Nephron (organoid): ENCODE measurements around the gene HDC.

ENCODE experiments used
- H3K27ac Mint-ChIP-seq, 3 experiments: 2 replicates each; pipeline ENCODE4 v1.8.0; 2020; ENCODE audit warnings: mixed read lengths in 3 of 3, mild to moderate bottlenecking in 2 of 3, moderate library complexity in 1 of 3
- H3K27me3 Mint-ChIP-seq: 2 replicates; pipeline ENCODE4 v1.8.0; 2021; ENCODE audit warnings: low read depth, mild to moderate bottlenecking, moderate library complexity, mixed read lengths
- H3K36me3 Mint-ChIP-seq: 2 replicates; pipeline ENCODE4 v1.8.0; 2020; ENCODE audit warnings: low read depth, mixed read lengths
- H3K4me1 Mint-ChIP-seq: 2 replicates; pipeline ENCODE4 v1.8.0; 2020; ENCODE audit warnings: mixed read lengths
- H3K4me3 Mint-ChIP-seq, 3 experiments: 2 replicates each; pipeline ENCODE4 v1.8.0; 2020; ENCODE audit warnings: mild to moderate bottlenecking in 3 of 3, mixed read lengths in 3 of 3, moderate library complexity in 2 of 3
- H3K9me3 Mint-ChIP-seq: 2 replicates; pipeline ENCODE4 v1.8.0; 2020; ENCODE audit warnings: mixed read lengths
- CTCF ChIP-seq, 3 experiments: fragments of 200-600 bp; sonication (generic); IDR thresholded peaks; one replicate each; pipeline ENCODE4 v1.5.0; 2021; ENCODE audit warnings: antibody characterized with exemption in 3 of 3; ENCODE audit not compliant: unreplicated experiment in 3 of 3

Gene HDC

DNA sequence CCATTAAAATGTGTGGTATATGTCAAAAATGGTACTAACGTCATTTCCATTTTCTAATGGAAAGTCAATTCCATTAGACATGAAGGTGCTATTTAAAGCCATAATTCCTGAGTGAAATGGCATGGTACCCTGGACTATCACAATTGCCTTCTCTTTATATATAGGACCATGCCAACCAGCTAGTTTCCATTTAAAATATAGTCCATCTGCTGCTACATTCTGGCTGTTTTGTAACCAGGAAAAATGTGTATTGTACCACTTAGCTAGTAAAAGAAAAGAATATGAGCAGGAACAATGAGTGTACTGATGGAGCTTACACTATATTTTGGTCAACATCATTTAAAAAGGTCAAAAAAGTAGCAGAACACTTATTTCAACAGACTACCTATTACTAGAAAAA is 30.4 kb upstream of the HDC start:
- TF ChIP-seq CTCF (IDR thresholded peaks at IDR 0.05; ENCODE audit: unreplicated experiment in 3 of 3) = no peak
- no peaks in the 10 kb centered on the region for H3K4me1 Mint-ChIP-seq
- H3K36me3 Mint-ChIP-seq = peaks cover 29% of the 10 kb centered on the region
- no peak overlapping the region for H3K4me3 Mint-ChIP-seq
- H3K27ac Mint-ChIP-seq = no peak overlapping the region
- H3K27me3 Mint-ChIP-seq = no peaks in the 10 kb centered on the region
- H3K9me3 Mint-ChIP-seq = no peaks in the 10 kb centered on the region

- no peaks in the 10 kb centered on the region for H3K27me3 Mint-ChIP-seq
- no peak for TF ChIP-seq CTCF (IDR thresholded peaks at IDR 0.05; ENCODE audit: unreplicated experiment in 3 of 3)
- no peak overlapping the region for H3K27ac Mint-ChIP-seq
- H3K4me1 Mint-ChIP-seq = no peaks in the 10 kb centered on the region
- no peaks in the 10 kb centered on the region for H3K9me3 Mint-ChIP-seq
- H3K36me3 Mint-ChIP-seq = peaks cover 30% of the 10 kb centered on the region
- H3K4me3 Mint-ChIP-seq = no peak overlapping the region
Observed at GRCh38 chr15:50289749-50290148, 24.2 kb upstream of the HDC start.

- Mint-ChIP-seq H3K27me3 (no peaks in the 10 kb centered on the region), H3K4me3 (no peak overlapping the region), H3K4me1 (no peaks in the 10 kb centered on the region), H3K36me3 (peaks cover 34% of the 10 kb centered on the region), H3K9me3 (no peaks in the 10 kb centered on the region), H3K27ac (no peak overlapping the region)
- no peak for TF ChIP-seq CTCF (IDR thresholded peaks at IDR 0.05; ENCODE audit: unreplicated experiment in 3 of 3)
Observed at GRCh38 chr15:50287324-50288116, 22.0 kb upstream of the HDC start.

- Mint-ChIP-seq H3K9me3 (no peaks in the 10 kb centered on the region), H3K27me3 (no peaks in the 10 kb centered on the region), H3K4me1 (no peaks in the 10 kb centered on the region), H3K36me3 (peaks cover 9% of the 10 kb centered on the region), H3K27ac (no peak overlapping the region), H3K4me3 (no peak overlapping the region)
- no peak for TF ChIP-seq CTCF (IDR thresholded peaks at IDR 0.05; ENCODE audit: unreplicated experiment in 3 of 3)
Observed at GRCh38 chr15:50281427-50281826, 15.9 kb upstream of the HDC start.

- Mint-ChIP-seq H3K4me3 (no peak overlapping the region), H3K36me3 (peaks cover 7% of the 10 kb centered on the region), H3K9me3 (no peaks in the 10 kb centered on the region), H3K27me3 (no peaks in the 10 kb centered on the region), H3K27ac (no peak overlapping the region), H3K4me1 (no peaks in the 10 kb centered on the region)
- no peak for TF ChIP-seq CTCF (IDR thresholded peaks at IDR 0.05; ENCODE audit: unreplicated experiment in 3 of 3)
Observed at GRCh38 chr15:50280271-50280670, 14.7 kb upstream of the HDC start.

DNA sequence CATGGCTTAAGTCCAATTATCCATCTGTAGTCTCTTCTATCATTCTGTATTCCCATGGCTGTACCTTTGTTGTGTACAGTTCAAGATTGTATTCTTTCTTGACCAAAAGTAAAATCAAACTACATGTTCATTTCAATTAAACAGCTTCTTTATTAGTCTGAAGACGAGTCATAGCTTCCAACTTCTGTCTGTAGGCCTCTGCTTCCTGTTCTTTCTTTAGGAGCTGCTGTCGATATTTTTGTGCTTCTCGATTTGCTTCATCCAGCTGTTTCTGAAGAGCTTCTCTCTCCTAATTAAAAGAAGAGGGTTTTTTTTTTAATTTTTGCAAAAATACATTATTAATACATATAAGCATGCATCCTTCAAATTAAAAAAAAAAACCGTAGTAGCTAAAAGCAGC is 13.0 kb upstream of the HDC start:
- no peak overlapping the region for H3K4me3 Mint-ChIP-seq
- no peaks in the 10 kb centered on the region for H3K36me3 Mint-ChIP-seq
- no peak for TF ChIP-seq CTCF (IDR thresholded peaks at IDR 0.05; ENCODE audit: unreplicated experiment in 3 of 3)
- no peaks in the 10 kb centered on the region for H3K4me1 Mint-ChIP-seq
- no peaks in the 10 kb centered on the region for H3K27me3 Mint-ChIP-seq
- H3K9me3 Mint-ChIP-seq = no peaks in the 10 kb centered on the region
- no peak overlapping the region for H3K27ac Mint-ChIP-seq
